Trophoblast cell (in vitro differentiated cells and primary cell): Measurements from ENCODE around the gene SORCS1.

Source experiments
- DNase-seq, 2 donors: peaks; one replicate each; pipeline ENCODE4 v3.0.0-alpha.2; 2016
- H2AFZ ChIP-seq: 2 replicates; pipeline ENCODE4 v1.6.1; 2013; ENCODE audit warnings: low read length, moderate library complexity, mild to moderate bottlenecking; ENCODE audit not compliant: insufficient read depth, poor library complexity
- H2AK5ac ChIP-seq: 2 replicates; pipeline ENCODE4 v1.6.1; 2013; ENCODE audit warnings: mild to moderate bottlenecking, low read length
- H2BK120ac ChIP-seq: 2 replicates; pipeline ENCODE4 v1.6.1; 2013; ENCODE audit warnings: low read length, mild to moderate bottlenecking, moderate library complexity; ENCODE audit not compliant: insufficient read depth, poor library complexity
- H2BK12ac ChIP-seq: 2 replicates; pipeline ENCODE4 v1.6.1; 2013; ENCODE audit warnings: mild to moderate bottlenecking, low read length, moderate library complexity
- H2BK5ac ChIP-seq: 2 replicates; pipeline ENCODE4 v1.6.1; 2013; ENCODE audit warnings: low read length, low read depth, moderate library complexity, mild to moderate bottlenecking; ENCODE audit not compliant: poor library complexity
- H3K14ac ChIP-seq: 2 replicates; pipeline ENCODE4 v1.6.1; 2013; ENCODE audit warnings: mild to moderate bottlenecking, low read length
- H3K18ac ChIP-seq: 2 replicates; pipeline ENCODE4 v1.6.1; 2013; ENCODE audit warnings: mild to moderate bottlenecking, low read length
- H3K23ac ChIP-seq: 2 replicates; pipeline ENCODE4 v1.6.1; 2013; ENCODE audit warnings: low read length
- H3K27ac ChIP-seq: 2 replicates; pipeline ENCODE4 v1.5.1; 2013; ENCODE audit warnings: low read depth, mild to moderate bottlenecking, inconsistent platforms, low read length, moderate library complexity
- H3K27me3 ChIP-seq: 2 replicates; pipeline ENCODE4 v1.6.1; 2013; ENCODE audit warnings: inconsistent platforms, mild to moderate bottlenecking, low read length, moderate library complexity; ENCODE audit not compliant: insufficient read depth
- H3K36me3 ChIP-seq, 2 experiments: 1 replicate in 1 of 2; 2 replicates in 1 of 2; pipeline ENCODE4 v1.6.1; 2013; ENCODE audit warnings: low read length in 2 of 2, mild to moderate bottlenecking in 2 of 2, moderate library complexity in 1 of 2; ENCODE audit not compliant: insufficient read depth in 2 of 2, control insufficient read depth in 1 of 2
- H3K4ac ChIP-seq: 2 replicates; pipeline ENCODE4 v1.6.1; 2013; ENCODE audit warnings: low read depth, mild to moderate bottlenecking, low read length, moderate library complexity
- H3K4me1 ChIP-seq, 2 experiments: 1 replicate in 1 of 2; 2 replicates in 1 of 2; pipeline ENCODE4 v1.6.1; 2013; ENCODE audit warnings: low read length in 2 of 2, mild to moderate bottlenecking in 2 of 2, moderate library complexity in 1 of 2; ENCODE audit not compliant: insufficient read depth in 2 of 2, control insufficient read depth in 1 of 2
- H3K4me2 ChIP-seq: 2 replicates; pipeline ENCODE4 v1.6.1; 2013; ENCODE audit warnings: inconsistent platforms, mild to moderate bottlenecking, low read length, moderate library complexity
- H3K4me3 ChIP-seq: 2 replicates; pipeline ENCODE4 v1.5.1; 2013; ENCODE audit warnings: mild to moderate bottlenecking, low read depth, low read length, inconsistent platforms
- H3K79me1 ChIP-seq: one replicate; pipeline ENCODE4 v1.6.1; 2013; ENCODE audit warnings: low read length
- H3K79me2 ChIP-seq: 2 replicates; pipeline ENCODE4 v1.6.1; 2013; ENCODE audit warnings: low read length, mild to moderate bottlenecking; ENCODE audit not compliant: control insufficient read depth, insufficient read depth, poor library complexity
- H3K9ac ChIP-seq: 2 replicates; pipeline ENCODE4 v1.6.1; 2013; ENCODE audit warnings: mild to moderate bottlenecking, low read length
- H3K9me3 ChIP-seq: 2 replicates; pipeline ENCODE4 v1.6.1; 2013; ENCODE audit warnings: low read depth, mild to moderate bottlenecking, control low read depth, inconsistent platforms, low read length; ENCODE audit not compliant: insufficient read depth
- H4K12ac ChIP-seq: 2 replicates; pipeline ENCODE4 v1.6.1; 2013; ENCODE audit warnings: low read depth, mild to moderate bottlenecking, low read length, moderate library complexity
- H4K8ac ChIP-seq: 2 replicates; pipeline ENCODE4 v1.6.1; 2013; ENCODE audit warnings: low read depth, mild to moderate bottlenecking, low read length, moderate library complexity
- H4K91ac ChIP-seq: one replicate; pipeline ENCODE4 v1.6.1; 2013; ENCODE audit warnings: low read depth, mild to moderate bottlenecking, low read length, moderate library complexity
- WGBS: extraction: QIAGEN DNeasy Blood & Tissue Kit; methylation state at CpG from one replicate; pipeline ENCODE4 v1.1.7; 2013; ENCODE audit warnings: missing lambda C conversion rate; ENCODE audit not compliant: insufficient read length, insufficient coverage; ENCODE audit errors: extremely low coverage; 5-methylcytosine and 5-hydroxymethylcytosine counted together

The SORCS1 gene

DNA sequence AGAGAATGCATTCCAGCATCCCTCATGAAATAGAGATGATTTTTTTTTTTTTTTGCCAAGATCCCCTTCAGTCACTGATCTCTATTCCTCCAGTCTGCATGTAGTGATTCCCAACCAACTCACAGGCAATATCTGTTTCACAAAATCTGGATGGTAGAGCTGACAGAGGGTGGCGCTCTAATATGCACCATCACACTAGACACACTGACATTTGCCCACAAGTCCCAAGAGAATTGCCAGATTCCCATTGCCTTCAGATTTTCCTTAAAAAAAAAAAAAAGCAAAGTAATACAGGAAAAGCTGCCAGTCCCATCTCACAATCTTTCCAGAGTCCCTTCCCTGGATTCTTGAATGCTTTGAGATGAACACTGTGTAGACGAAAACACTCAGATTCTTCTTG lies 301.0 kb downstream of the SORCS1 start:
- Histone ChIP-seq H3K9ac (no peak overlapping the region), H3K14ac (no peak overlapping the region), H3K27me3 (no peaks in the 10 kb centered on the region), H3K4ac (no peak overlapping the region), H3K18ac (no peak overlapping the region), H4K12ac (no peak overlapping the region), H3K23ac (no peak overlapping the region), H3K36me3 (no peaks in the 10 kb centered on the region), H3K4me1 (no peaks in the 10 kb centered on the region), H3K4me3 (no peak overlapping the region), H3K79me2 (no peaks in the 10 kb centered on the region), H2BK5ac (no peak overlapping the region), H3K9me3 (no peaks in the 10 kb centered on the region), H2BK12ac (no peak overlapping the region), H4K91ac (no peak overlapping the region), H3K4me2 (no peak overlapping the region), H2AK5ac (no peak overlapping the region), H2AFZ (no peak overlapping the region), H3K79me1 (no peaks in the 10 kb centered on the region), H3K27ac (no peak overlapping the region), H2BK120ac (no peak overlapping the region), H4K8ac (no peak overlapping the region)
- DNase-seq = no peak
- WGBS = no CpG with 5 or more reads among the region's 2 CpGs

- Histone ChIP-seq H3K18ac (no peak overlapping the region), H3K79me2 (no peaks in the 10 kb centered on the region), H3K4me2 (no peak overlapping the region), H4K91ac (no peak overlapping the region), H2BK120ac (no peak overlapping the region), H3K23ac (no peak overlapping the region), H4K12ac (no peak overlapping the region), H2BK5ac (no peak overlapping the region), H3K14ac (no peak overlapping the region), H3K9me3 (no peaks in the 10 kb centered on the region), H2AK5ac (no peak overlapping the region), H3K27me3 (no peaks in the 10 kb centered on the region), H2BK12ac (no peak overlapping the region), H3K36me3 (no peaks in the 10 kb centered on the region), H4K8ac (no peak overlapping the region), H3K79me1 (no peaks in the 10 kb centered on the region), H3K27ac (no peak overlapping the region), H2AFZ (no peak overlapping the region), H3K4me3 (no peak overlapping the region), H3K4me1 (no peaks in the 10 kb centered on the region), H3K9ac (no peak overlapping the region), H3K4ac (no peak overlapping the region)
- no CpG with 5 or more reads among the region's 4 CpGs for WGBS
- DNase-seq = no peak
Measured at GRCh38 chr10:106859892-106860652, 304.4 kb downstream of the SORCS1 start.

DNA sequence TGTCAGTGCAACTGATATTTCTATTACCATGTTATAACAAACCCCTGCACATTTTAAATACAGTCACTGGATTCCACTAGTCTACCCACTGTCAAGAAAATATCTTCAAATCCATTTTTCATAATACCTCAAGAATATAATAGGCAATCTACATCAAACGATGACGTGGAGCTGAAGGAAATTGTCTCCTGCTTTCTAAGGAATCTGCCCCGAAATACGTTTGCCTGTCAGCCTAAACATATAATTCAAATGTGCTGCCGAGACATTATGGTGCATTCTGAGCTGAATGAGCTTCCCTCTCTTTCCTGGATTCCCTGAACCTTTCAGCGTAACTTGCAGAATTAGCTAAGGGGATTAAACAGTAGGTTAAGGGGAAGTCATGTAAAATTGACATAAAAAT lies 306.8 kb downstream of the SORCS1 start:
- Histone ChIP-seq H3K27ac (no peak overlapping the region), H2AK5ac (no peak overlapping the region), H2BK5ac (no peak overlapping the region), H3K18ac (no peak overlapping the region), H3K4me1 (no peaks in the 10 kb centered on the region), H2BK12ac (no peak overlapping the region), H2BK120ac (no peak overlapping the region), H3K36me3 (no peaks in the 10 kb centered on the region), H4K12ac (no peak overlapping the region), H3K79me2 (no peaks in the 10 kb centered on the region), H3K79me1 (no peaks in the 10 kb centered on the region), H3K4me2 (no peak overlapping the region), H3K23ac (no peak overlapping the region), H4K8ac (no peak overlapping the region), H2AFZ (no peak overlapping the region), H3K9ac (no peak overlapping the region), H3K14ac (no peak overlapping the region), H3K9me3 (no peaks in the 10 kb centered on the region), H3K4ac (no peak overlapping the region), H3K4me3 (no peak overlapping the region), H4K91ac (no peak overlapping the region), H3K27me3 (no peaks in the 10 kb centered on the region)
- WGBS = no CpG with 5 or more reads among the region's 6 CpGs
- DNase-seq = no peak

- H3K23ac ChIP-seq = no peak overlapping the region
- no peaks in the 10 kb centered on the region for H3K27me3 ChIP-seq
- H4K8ac ChIP-seq = no peak overlapping the region
- WGBS = no CpG with 5 or more reads among the region's 6 CpGs
- no peak overlapping the region for H4K12ac ChIP-seq
- H4K91ac ChIP-seq = no peak overlapping the region
- no peak overlapping the region for H2BK5ac ChIP-seq
- no peak overlapping the region for H2AFZ ChIP-seq
- H3K14ac ChIP-seq = no peak overlapping the region
- no peaks in the 10 kb centered on the region for H3K4me1 ChIP-seq
- H3K27ac ChIP-seq = no peak overlapping the region
- no peak overlapping the region for H3K9ac ChIP-seq
- H2AK5ac ChIP-seq = no peak overlapping the region
- H3K4me3 ChIP-seq = no peak overlapping the region
- H3K18ac ChIP-seq = no peak overlapping the region
- no peaks in the 10 kb centered on the region for H3K36me3 ChIP-seq
- H2BK12ac ChIP-seq = no peak overlapping the region
- no peak overlapping the region for H3K4me2 ChIP-seq
- H3K79me2 ChIP-seq = no peaks in the 10 kb centered on the region
- DNase-seq = no peak
- H2BK120ac ChIP-seq = no peak overlapping the region
- H3K9me3 ChIP-seq = no peaks in the 10 kb centered on the region
- no peaks in the 10 kb centered on the region for H3K79me1 ChIP-seq
- H3K4ac ChIP-seq = no peak overlapping the region
Measured at GRCh38 chr10:106857213-106857612, 307.3 kb downstream of the SORCS1 start.
